GM10266 (cell line): ENCODE measurements around the gene ZXDC.

Experiments
- DNase-seq: peaks from one replicate; pipeline ENCODE4 v3.0.0; 2012; ENCODE audit errors: extremely low spot score
- TF ChIP-seq, protein P1 (sequence below): IDR thresholded peaks from 2 replicates; pipeline ENCODE4 v1.5.1; 2012; ENCODE audit warnings: mild to moderate bottlenecking, low read depth; ENCODE audit not compliant: control insufficient read depth, insufficient read depth; ENCODE audit errors: missing control alignments

The ZXDC gene

GRCh38 chr3:126393563-126393962 lies 82.1 kb downstream of the ZXDC start:
- no peak for DNase-seq

GRCh38 chr3:126392246-126392645 lies 83.4 kb downstream of the ZXDC start:
- DNase-seq = no peak
- TF ChIP-seq, protein P1, sequence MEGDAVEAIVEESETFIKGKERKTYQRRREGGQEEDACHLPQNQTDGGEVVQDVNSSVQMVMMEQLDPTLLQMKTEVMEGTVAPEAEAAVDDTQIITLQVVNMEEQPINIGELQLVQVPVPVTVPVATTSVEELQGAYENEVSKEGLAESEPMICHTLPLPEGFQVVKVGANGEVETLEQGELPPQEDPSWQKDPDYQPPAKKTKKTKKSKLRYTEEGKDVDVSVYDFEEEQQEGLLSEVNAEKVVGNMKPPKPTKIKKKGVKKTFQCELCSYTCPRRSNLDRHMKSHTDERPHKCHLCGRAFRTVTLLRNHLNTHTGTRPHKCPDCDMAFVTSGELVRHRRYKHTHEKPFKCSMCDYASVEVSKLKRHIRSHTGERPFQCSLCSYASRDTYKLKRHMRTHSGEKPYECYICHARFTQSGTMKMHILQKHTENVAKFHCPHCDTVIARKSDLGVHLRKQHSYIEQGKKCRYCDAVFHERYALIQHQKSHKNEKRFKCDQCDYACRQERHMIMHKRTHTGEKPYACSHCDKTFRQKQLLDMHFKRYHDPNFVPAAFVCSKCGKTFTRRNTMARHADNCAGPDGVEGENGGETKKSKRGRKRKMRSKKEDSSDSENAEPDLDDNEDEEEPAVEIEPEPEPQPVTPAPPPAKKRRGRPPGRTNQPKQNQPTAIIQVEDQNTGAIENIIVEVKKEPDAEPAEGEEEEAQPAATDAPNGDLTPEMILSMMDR = no peak

More at GRCh38 chr3:126393563-126393962, 82.1 kb downstream of the ZXDC start:
- TF ChIP-seq, protein P1 = no peak

GRCh38 chr3:126391631-126392030 lies 84.1 kb downstream of the ZXDC start:
- TF ChIP-seq, protein P1 = no peak
- DNase-seq = no peak

GRCh38 chr3:126390751-126391150 lies 84.9 kb downstream of the ZXDC start:
- no peak for DNase-seq
- TF ChIP-seq, protein P1 = no peak

- TF ChIP-seq, protein P1 = no peak
- no peak for DNase-seq
Observed at GRCh38 chr3:126390201-126390600, 85.5 kb downstream of the ZXDC start.

DNA sequence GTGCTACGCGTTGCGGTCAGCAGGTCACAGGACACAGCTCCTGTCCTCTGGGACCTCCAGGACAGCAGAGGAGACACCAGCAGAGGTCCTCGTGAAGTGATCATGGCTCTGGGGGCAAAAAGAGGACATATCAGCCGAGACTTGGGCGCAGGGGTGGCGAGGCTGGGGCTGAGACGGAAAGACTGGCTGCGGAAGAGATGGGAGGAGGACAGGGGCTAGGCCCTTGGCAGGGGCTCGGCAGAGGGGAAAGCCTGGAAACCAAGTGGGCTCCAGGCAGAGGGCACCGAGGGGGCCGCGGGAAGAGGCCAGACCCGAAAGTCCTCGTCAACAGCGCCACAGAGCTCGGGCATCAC lies 85.9 kb downstream of the ZXDC start:
- DNase-seq = no peak
- TF ChIP-seq, protein P1 = no peak

DNA sequence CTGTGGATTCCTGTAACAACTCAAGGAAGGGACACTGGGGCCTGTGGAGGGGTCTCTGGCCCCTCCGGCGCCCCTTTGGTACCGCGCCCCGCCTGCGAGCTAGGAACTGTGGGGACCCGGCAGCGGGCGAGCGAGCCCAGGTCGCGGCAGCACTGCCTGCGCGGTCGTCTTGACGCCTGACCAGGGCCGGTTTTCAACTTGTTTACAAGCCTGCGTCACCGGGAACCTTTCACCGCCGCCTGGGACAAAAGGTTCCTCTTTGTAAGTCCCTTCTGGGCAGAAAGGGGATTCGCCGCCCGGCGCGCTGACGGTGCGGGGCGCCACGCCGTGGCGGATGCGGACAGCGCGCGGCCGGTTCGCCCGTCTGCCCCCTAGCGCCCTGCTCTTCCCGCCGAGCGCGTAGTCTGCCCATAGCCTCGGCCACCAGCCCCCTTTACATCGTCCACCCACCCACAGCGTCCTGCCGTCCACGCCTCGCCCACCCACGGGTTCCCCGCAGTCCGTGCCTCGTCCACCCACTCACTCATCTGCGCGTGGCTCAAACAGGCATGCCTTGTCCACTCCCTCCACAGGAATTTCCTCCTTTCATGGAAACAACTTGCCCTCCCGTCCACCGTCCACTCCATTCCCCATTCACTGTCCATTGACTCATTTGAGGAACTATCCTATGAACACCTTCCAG lies 86.4 kb downstream of the ZXDC start:
- peak; percentile 87 for DNase-seq
- TF ChIP-seq, protein P1 = peak; percentile 97
